ENCODE results near the gene SLK.

Gene SLK

DNA sequence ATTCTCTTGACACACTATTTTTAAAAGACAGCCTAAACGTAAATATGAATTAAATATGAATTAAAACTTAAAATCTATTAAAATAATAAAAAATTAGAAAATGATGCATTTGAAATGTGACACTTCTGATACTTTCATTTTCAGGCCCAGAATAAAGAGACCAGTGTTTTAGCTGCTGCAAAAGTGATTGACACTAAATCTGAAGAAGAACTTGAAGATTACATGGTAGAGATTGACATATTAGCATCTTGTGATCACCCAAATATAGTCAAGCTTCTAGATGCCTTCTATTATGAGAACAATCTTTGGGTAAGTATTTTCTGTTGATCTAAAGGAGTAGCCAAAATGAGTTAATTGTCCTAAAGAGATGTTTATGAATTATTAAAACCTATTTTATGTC lies 23.6 kb downstream of the SLK start:
- DNase-seq: no peak
- intact Hi-C loops (cut with DNase I; ENCODE audit: low total_unique reads): no loop called here
- peaks cover 0 to 20% (median 0%) of the 10 kb centered on the region in 4 donors for H3K4me1 ChIP-seq
- TF ChIP-seq, protein P1, sequence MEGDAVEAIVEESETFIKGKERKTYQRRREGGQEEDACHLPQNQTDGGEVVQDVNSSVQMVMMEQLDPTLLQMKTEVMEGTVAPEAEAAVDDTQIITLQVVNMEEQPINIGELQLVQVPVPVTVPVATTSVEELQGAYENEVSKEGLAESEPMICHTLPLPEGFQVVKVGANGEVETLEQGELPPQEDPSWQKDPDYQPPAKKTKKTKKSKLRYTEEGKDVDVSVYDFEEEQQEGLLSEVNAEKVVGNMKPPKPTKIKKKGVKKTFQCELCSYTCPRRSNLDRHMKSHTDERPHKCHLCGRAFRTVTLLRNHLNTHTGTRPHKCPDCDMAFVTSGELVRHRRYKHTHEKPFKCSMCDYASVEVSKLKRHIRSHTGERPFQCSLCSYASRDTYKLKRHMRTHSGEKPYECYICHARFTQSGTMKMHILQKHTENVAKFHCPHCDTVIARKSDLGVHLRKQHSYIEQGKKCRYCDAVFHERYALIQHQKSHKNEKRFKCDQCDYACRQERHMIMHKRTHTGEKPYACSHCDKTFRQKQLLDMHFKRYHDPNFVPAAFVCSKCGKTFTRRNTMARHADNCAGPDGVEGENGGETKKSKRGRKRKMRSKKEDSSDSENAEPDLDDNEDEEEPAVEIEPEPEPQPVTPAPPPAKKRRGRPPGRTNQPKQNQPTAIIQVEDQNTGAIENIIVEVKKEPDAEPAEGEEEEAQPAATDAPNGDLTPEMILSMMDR (IDR thresholded peaks at IDR 0.05): no peak
- no peaks in the 10 kb centered on the region for H3K9me3 ChIP-seq
- H3K27ac ChIP-seq: no peak overlapping the region
- H3K36me3 ChIP-seq: peaks cover 12 to 16% (median 12%) of the 10 kb centered on the region in 3 donors
- no peaks in the 10 kb centered on the region for H3K27me3 ChIP-seq
- H3K4me3 ChIP-seq: no peak overlapping the region

DNA sequence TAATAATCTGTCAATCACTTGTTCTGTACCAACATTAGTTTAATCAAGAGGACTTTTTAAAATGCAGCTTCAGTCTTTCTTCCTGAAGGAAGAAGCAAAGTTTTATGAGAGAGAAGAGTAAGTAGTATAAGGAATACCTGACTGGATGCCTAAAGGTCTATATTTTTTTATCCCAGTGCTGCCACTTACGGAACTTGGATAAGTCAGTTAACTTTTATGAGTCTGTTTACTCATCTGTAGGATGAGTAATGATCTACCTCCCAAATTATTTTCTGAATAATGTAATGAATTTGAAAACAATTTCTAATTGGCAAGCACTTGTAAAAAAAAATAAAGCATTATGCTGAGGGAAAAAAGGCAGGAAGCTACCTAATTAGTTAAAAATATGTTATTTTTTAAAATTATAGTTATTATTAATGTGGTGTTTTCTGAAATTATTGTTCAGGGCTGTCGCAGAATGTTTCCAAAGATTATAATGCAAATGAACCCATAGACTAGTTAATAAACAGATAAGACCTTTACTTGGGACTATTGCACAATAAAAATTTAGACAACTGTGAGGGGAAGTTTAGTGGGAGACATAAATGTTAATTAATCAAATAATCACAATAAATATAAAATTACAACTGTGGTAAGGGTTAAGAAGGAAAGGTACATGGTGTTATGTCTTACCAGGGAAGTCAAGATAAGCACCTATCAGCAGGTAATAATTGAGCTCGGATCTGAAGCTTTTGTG lies 24.6 kb downstream of the SLK start:
- intact Hi-C loops (cut with DNase I; ENCODE audit: low total_unique reads): no loop called here
- peaks cover 12 to 16% (median 14%) of the 10 kb centered on the region in 3 donors for H3K36me3 ChIP-seq
- TF ChIP-seq, protein P1 (IDR thresholded peaks at IDR 0.05): no peak
- no peak overlapping the region for H3K27ac ChIP-seq
- no peaks in the 10 kb centered on the region for H3K27me3 ChIP-seq
- H3K4me3 ChIP-seq: no peak overlapping the region
- DNase-seq: no peak
- H3K4me1 ChIP-seq: peaks cover 0 to 10% (median 0%) of the 10 kb centered on the region in 4 donors
- no peaks in the 10 kb centered on the region for H3K9me3 ChIP-seq

DNA sequence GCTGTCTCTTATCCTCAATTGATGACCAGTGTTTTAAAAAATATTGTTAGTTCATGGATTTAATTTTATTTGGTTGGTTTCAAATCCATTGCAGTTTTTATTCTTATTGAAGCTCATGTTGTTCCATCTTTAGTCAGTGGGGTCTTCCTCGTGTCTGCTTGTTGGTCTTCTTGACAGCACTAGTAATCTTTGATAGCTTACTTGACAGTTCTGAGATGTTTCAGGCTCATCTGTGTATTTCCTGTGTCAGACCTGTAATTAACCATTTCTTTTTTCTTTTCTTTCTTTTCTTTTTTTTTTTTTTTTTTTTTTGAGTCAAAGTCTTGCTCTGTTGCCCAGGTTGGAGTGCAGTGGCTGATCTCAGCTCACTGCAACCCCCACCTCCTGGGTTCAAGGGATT lies 28.2 kb downstream of the SLK start:
- H3K27me3 ChIP-seq: no peaks in the 10 kb centered on the region
- DNase-seq: no peak
- intact Hi-C loops (cut with DNase I; ENCODE audit: low total_unique reads): no loop called here
- H3K27ac ChIP-seq: no peak overlapping the region
- H3K9me3 ChIP-seq: no peaks in the 10 kb centered on the region
- H3K4me3 ChIP-seq: no peak overlapping the region
- peaks cover 26 to 41% (median 28%) of the 10 kb centered on the region in 3 donors for H3K36me3 ChIP-seq
- no peaks in the 10 kb centered on the region for H3K4me1 ChIP-seq
- TF ChIP-seq, protein P1 (IDR thresholded peaks at IDR 0.05): no peak

DNA sequence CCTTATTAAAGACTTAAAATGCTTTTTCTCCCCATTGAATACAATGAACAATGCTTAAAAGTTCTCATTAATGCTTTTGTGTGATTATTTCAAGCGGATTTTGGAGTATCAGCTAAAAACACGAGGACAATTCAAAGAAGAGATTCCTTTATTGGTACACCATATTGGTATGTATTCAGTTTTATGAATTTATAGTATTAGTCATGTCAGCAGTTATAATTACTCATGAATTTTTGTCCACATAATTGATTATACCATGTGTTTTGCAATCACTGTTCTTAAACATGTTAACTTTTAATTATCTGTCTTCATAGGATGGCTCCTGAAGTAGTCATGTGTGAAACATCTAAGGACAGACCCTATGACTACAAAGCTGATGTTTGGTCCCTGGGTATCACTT lies 31.9 kb downstream of the SLK start:
- intact Hi-C loops (cut with DNase I; ENCODE audit: low total_unique reads): no loop called here
- Histone ChIP-seq H3K27me3 (no peaks in the 10 kb centered on the region), H3K36me3 (peaks cover 42 to 69% (median 49%) of the 10 kb centered on the region in 3 donors), H3K9me3 (no peaks in the 10 kb centered on the region), H3K4me3 (no peak overlapping the region), H3K4me1 (no peaks in the 10 kb centered on the region), H3K27ac (no peak overlapping the region)
- no peak for DNase-seq
- TF ChIP-seq, protein P1 (IDR thresholded peaks at IDR 0.05): no peak

DNA sequence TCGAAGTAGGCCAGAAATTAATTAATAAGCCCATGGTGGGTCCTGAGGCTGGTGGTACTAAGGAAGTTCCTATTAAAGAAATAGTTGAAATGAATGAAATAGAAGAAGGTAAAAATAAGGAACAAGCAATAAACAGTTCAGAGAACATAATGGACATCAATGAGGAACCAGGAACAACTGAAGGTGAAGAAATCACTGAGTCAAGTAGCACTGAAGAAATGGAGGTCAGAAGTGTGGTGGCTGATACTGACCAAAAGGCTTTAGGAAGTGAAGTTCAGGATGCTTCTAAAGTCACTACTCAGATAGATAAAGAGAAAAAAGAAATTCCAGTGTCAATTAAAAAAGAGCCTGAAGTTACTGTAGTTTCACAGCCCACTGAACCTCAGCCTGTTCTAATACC lies 36.0 kb downstream of the SLK start:
- TF ChIP-seq, protein P1 (IDR thresholded peaks at IDR 0.05): no peak
- Histone ChIP-seq H3K27me3 (no peaks in the 10 kb centered on the region), H3K9me3 (no peaks in the 10 kb centered on the region), H3K27ac (no peak overlapping the region), H3K36me3 (peaks cover 60 to 67% (median 66%) of the 10 kb centered on the region in 3 donors), H3K4me1 (no peaks in the 10 kb centered on the region), H3K4me3 (no peak overlapping the region)
- intact Hi-C loops (cut with DNase I; ENCODE audit: low total_unique reads): no loop called here
- no peak for DNase-seq
